AG09309 (cell line): ENCODE measurements around the gene KRT6B.

Experiments
- DNase-seq: peaks from one replicate; pipeline ENCODE4 v3.0.0-alpha.2; 2010; ENCODE audit warnings: low read depth
- H3K4me3 ChIP-seq: 2 replicates; pipeline ENCODE4 v1.5.1; 2011; ENCODE audit warnings: mild to moderate bottlenecking, low read depth, low read length, moderate library complexity; ENCODE audit not compliant: control insufficient read depth
- CTCF ChIP-seq: IDR thresholded peaks from 2 replicates; pipeline ENCODE4 v1.5.1; 2011; ENCODE audit warnings: mild to moderate bottlenecking, low read depth, low read length, inconsistent platforms; ENCODE audit not compliant: insufficient read depth, control insufficient read depth; ENCODE audit errors: missing control alignments

The KRT6B gene

GRCh38 chr12:52436000-52436827, 15.7 kb downstream of the KRT6B start:
- TF ChIP-seq CTCF, result no peak
- DNase-seq, result no peak
- H3K4me3 ChIP-seq, result no peak overlapping the region

GRCh38 chr12:52435659-52435999, 16.3 kb downstream of the KRT6B start:
- H3K4me3 ChIP-seq, result no peak overlapping the region
- DNase-seq, result no peak
- no peak for TF ChIP-seq CTCF

- no peak overlapping the region for H3K4me3 ChIP-seq
- TF ChIP-seq CTCF, result no peak
- no peak for DNase-seq
These were observed 17.0 kb downstream of the KRT6B start for GRCh38 chr12:52434760-52435530.

- H3K4me3 ChIP-seq, result no peak within 1 kb of the TSS
- no peak for DNase-seq
- TF ChIP-seq CTCF, result no peak
These were observed 17.7 kb downstream of the KRT6B start, which contains the start of gene KRT75 for GRCh38 chr12:52434081-52434733. KRT75 (minus strand) TSS chr12:52434371; CDS start chr12:52434304, 67 bp downstream.

DNA sequence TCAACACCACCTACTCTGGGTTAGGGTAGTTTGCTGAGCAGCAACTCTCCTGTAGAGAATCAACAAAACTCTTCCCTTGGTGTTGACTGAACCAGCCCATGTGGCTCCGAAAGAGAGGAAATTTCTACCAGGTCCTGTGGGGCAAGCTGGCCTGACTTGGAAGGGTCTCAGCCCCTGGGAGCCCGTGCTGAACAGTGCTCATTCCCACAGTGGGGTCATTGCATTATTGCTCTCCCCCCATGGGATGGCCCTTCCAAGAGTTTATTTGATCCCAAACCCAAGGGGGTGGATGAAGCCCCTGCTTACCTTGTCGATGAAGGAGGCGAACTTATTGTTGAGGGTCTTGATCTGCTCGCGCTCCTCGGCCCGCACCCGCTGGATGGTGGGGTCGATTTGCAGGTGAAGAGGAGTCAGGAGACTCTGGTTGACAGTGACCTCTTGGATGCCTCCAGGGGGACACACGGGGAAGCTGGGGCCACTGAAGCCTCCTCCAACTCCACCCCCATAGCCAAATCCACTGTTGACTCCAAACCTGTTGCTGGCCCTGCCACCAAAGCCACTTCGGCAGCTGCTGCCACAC, 18.4 kb downstream of the KRT6B start:
- no peak for DNase-seq
- no peak overlapping the region for H3K4me3 ChIP-seq
- no peak for TF ChIP-seq CTCF

DNA sequence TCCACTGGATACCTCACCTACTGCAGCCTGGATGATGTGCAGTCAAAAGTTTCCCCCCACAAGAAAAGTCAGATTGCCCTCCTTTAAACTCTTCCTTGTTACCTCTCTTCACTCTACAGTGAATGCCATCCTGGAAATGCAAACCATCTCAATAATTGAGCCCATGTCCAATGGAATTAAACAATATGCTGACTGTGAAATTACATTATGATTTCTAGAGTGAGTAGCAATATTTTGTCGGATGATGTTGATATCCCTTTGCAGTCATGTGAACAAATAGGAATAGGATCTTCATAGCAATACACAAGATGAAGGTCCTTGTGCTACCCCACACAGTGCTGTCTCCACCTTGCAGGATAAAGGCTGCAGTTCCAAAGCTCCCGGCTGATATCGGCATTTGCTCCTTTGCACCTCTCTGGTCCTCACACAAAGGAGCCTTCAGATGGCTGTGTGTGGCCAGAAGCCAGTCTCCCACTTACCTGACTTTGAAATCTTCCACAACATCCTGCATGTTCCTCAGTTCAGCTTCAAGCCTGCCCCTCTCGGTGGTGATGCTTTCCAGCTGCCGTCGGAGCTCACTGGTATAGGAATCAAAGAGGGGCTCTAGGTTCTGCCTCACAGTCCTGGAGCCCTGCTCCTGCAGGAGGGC, 19.3 kb downstream of the KRT6B start:
- no peak for DNase-seq
- no peak overlapping the region for H3K4me3 ChIP-seq
- TF ChIP-seq CTCF, result no peak
